ENCODE data around the gene NUP35.
"Not testable (repeated sequence)": the region's sequence is repeated elsewhere in the genome, so short reads cannot be mapped to it uniquely, and the experiment has no call there.

Gene NUP35

GRCh38 chr2:183153967-183154366 is 29.7 kb downstream of the NUP35 start:
- Histone ChIP-seq H3K27ac (replicated peaks; ENCODE audit: low read length) (no peak overlapping the region), H2BK120ac (ENCODE audit: low read depth, low read length) (no peak overlapping the region), H3K4me3 (ENCODE audit: low read length in 2 of 2) (no peak overlapping the region), H2AFZ (ENCODE audit: low read length) (no peak overlapping the region), H2BK12ac (ENCODE audit: low read length) (no peak overlapping the region), H2AK5ac (ENCODE audit: low read depth, low read length) (no peak overlapping the region), H3K27me3 (ENCODE audit: control insufficient read depth in 3 of 3, insufficient read depth in 3 of 3, low read depth in 1 of 3, low read length in 3 of 3) (no peaks in the 10 kb centered on the region), H3K36me3 (replicated peaks in 1 of 2; ENCODE audit: control insufficient read depth in 2 of 2, insufficient read depth in 2 of 2, low read length in 2 of 2) (peaks cover 0 to 88% of the 10 kb centered on the region in 2 donors), H3K23ac (ENCODE audit: low read depth, low read length, poor library complexity) (no peak overlapping the region), H3K9ac (ENCODE audit: low read depth, low read length, poor library complexity) (no peak overlapping the region), H3K14ac (ENCODE audit: low read length) (no peak overlapping the region), H3K4ac (ENCODE audit: low read length) (no peak overlapping the region), H4K91ac (ENCODE audit: low read depth, low read length, poor library complexity) (no peak overlapping the region), H3K18ac (ENCODE audit: low read length) (no peak overlapping the region), H3K79me1 (ENCODE audit: low read depth, low read length) (no peaks in the 10 kb centered on the region), H2BK5ac (ENCODE audit: low read length) (no peak overlapping the region), H4K8ac (ENCODE audit: low read depth, low read length) (no peak overlapping the region), H3K4me2 (ENCODE audit: insufficient read depth, low read length, poor library complexity, severe bottlenecking) (no peak overlapping the region), H2BK15ac (ENCODE audit: low read length) (no peak overlapping the region), H3K9me3 (replicated peaks in 1 of 2; ENCODE audit: control insufficient read depth in 2 of 2, insufficient read depth in 1 of 2, low read depth in 1 of 2, low read length in 2 of 2) (peaks cover 0 to 22% of the 10 kb centered on the region in 2 donors), H3K4me1 (ENCODE audit: control insufficient read depth in 2 of 2, insufficient read depth in 1 of 2, low read depth in 1 of 2, low read length in 2 of 2) (no peaks in the 10 kb centered on the region)
- DNase-seq (ENCODE audit: low spot score) = no peak
- WGBS, 2 donors (ENCODE audit: extremely low coverage in 2 of 2, insufficient read length in 2 of 2, insufficient replicate concordance in 1 of 2) = no CpG with 5 or more reads among the region's 3 CpGs

- not testable (repeated sequence) for H3K9ac ChIP-seq (ENCODE audit: low read depth, low read length, poor library complexity); H4K91ac ChIP-seq (ENCODE audit: low read depth, low read length, poor library complexity); DNase-seq (ENCODE audit: low spot score); H2BK15ac ChIP-seq (ENCODE audit: low read length); H2BK5ac ChIP-seq (ENCODE audit: low read length); H2BK12ac ChIP-seq (ENCODE audit: low read length); H3K23ac ChIP-seq (ENCODE audit: low read depth, low read length, poor library complexity); H3K4ac ChIP-seq (ENCODE audit: low read length); H3K4me1 ChIP-seq (ENCODE audit: control insufficient read depth in 2 of 2, insufficient read depth in 1 of 2, low read depth in 1 of 2, low read length in 2 of 2); H3K27me3 ChIP-seq (ENCODE audit: control insufficient read depth in 3 of 3, insufficient read depth in 3 of 3, low read depth in 1 of 3, low read length in 3 of 3); H3K79me1 ChIP-seq (ENCODE audit: low read depth, low read length); H3K27ac ChIP-seq (replicated peaks; ENCODE audit: low read length); H3K4me2 ChIP-seq (ENCODE audit: insufficient read depth, low read length, poor library complexity, severe bottlenecking); H3K4me3 ChIP-seq (ENCODE audit: low read length in 2 of 2); H2AFZ ChIP-seq (ENCODE audit: low read length); H2BK120ac ChIP-seq (ENCODE audit: low read depth, low read length); H4K8ac ChIP-seq (ENCODE audit: low read depth, low read length); H2AK5ac ChIP-seq (ENCODE audit: low read depth, low read length); H3K14ac ChIP-seq (ENCODE audit: low read length); H3K18ac ChIP-seq (ENCODE audit: low read length)
- WGBS, 2 donors (ENCODE audit: extremely low coverage in 2 of 2, insufficient read length in 2 of 2, insufficient replicate concordance in 1 of 2) = no CpG with 5 or more reads among the region's 4 CpGs
- Histone ChIP-seq H3K9me3 (replicated peaks in 1 of 2; ENCODE audit: control insufficient read depth in 2 of 2, insufficient read depth in 1 of 2, low read depth in 1 of 2, low read length in 2 of 2) (peaks cover 0 to 22% of the 10 kb centered on the region in 2 donors), H3K36me3 (replicated peaks in 1 of 2; ENCODE audit: control insufficient read depth in 2 of 2, insufficient read depth in 2 of 2, low read length in 2 of 2) (peaks cover 0 to 92% of the 10 kb centered on the region in 2 donors)
Observed at GRCh38 chr2:183154772-183155171, 30.5 kb downstream of the NUP35 start.

GRCh38 chr2:183157131-183157530 is 32.9 kb downstream of the NUP35 start:
- Histone ChIP-seq H2BK12ac (ENCODE audit: low read length) (no peak overlapping the region), H3K36me3 (replicated peaks in 1 of 2; ENCODE audit: control insufficient read depth in 2 of 2, insufficient read depth in 2 of 2, low read length in 2 of 2) (peaks cover 2 to 92% of the 10 kb centered on the region in 2 donors), H2AK5ac (ENCODE audit: low read depth, low read length) (no peak overlapping the region), H3K4ac (ENCODE audit: low read length) (no peak overlapping the region), H3K27me3 (ENCODE audit: control insufficient read depth in 3 of 3, insufficient read depth in 3 of 3, low read depth in 1 of 3, low read length in 3 of 3) (no peaks in the 10 kb centered on the region), H3K4me2 (ENCODE audit: insufficient read depth, low read length, poor library complexity, severe bottlenecking) (no peak overlapping the region), H3K27ac (replicated peaks; ENCODE audit: low read length) (no peak overlapping the region), H3K4me1 (ENCODE audit: control insufficient read depth in 2 of 2, insufficient read depth in 1 of 2, low read depth in 1 of 2, low read length in 2 of 2) (no peaks in the 10 kb centered on the region), H2BK120ac (ENCODE audit: low read depth, low read length) (no peak overlapping the region), H3K9me3 (replicated peaks in 1 of 2; ENCODE audit: control insufficient read depth in 2 of 2, insufficient read depth in 1 of 2, low read depth in 1 of 2, low read length in 2 of 2) (peaks cover 0 to 17% of the 10 kb centered on the region in 2 donors), H4K8ac (ENCODE audit: low read depth, low read length) (no peak overlapping the region), H4K91ac (ENCODE audit: low read depth, low read length, poor library complexity) (no peak overlapping the region), H2AFZ (ENCODE audit: low read length) (no peak overlapping the region), H3K18ac (ENCODE audit: low read length) (no peak overlapping the region), H3K9ac (ENCODE audit: low read depth, low read length, poor library complexity) (no peak overlapping the region), H2BK5ac (ENCODE audit: low read length) (no peak overlapping the region), H3K79me1 (ENCODE audit: low read depth, low read length) (no peaks in the 10 kb centered on the region), H2BK15ac (ENCODE audit: low read length) (no peak overlapping the region), H3K4me3 (ENCODE audit: low read length in 2 of 2) (no peak overlapping the region), H3K23ac (ENCODE audit: low read depth, low read length, poor library complexity) (no peak overlapping the region), H3K14ac (ENCODE audit: low read length) (no peak overlapping the region)
- no peak for DNase-seq (ENCODE audit: low spot score)
- WGBS, 2 donors (ENCODE audit: extremely low coverage in 2 of 2, insufficient read length in 2 of 2, insufficient replicate concordance in 1 of 2) = no CpG with 5 or more reads among the region's 4 CpGs

GRCh38 chr2:183162362-183162761 is 38.1 kb downstream of the NUP35 start:
- no peak overlapping the region for H3K4me3 ChIP-seq (ENCODE audit: low read length in 2 of 2)
- no peak overlapping the region for H2BK12ac ChIP-seq (ENCODE audit: low read length)
- H3K9me3 ChIP-seq (replicated peaks in 1 of 2; ENCODE audit: control insufficient read depth in 2 of 2, insufficient read depth in 1 of 2, low read depth in 1 of 2, low read length in 2 of 2) = peaks cover 0 to 4% of the 10 kb centered on the region in 2 donors
- H3K9ac ChIP-seq (ENCODE audit: low read depth, low read length, poor library complexity) = no peak overlapping the region
- no peak overlapping the region for H3K4me2 ChIP-seq (ENCODE audit: insufficient read depth, low read length, poor library complexity, severe bottlenecking)
- H4K91ac ChIP-seq (ENCODE audit: low read depth, low read length, poor library complexity) = no peak overlapping the region
- peaks cover 4 to 89% of the 10 kb centered on the region in 2 donors for H3K36me3 ChIP-seq (replicated peaks in 1 of 2; ENCODE audit: control insufficient read depth in 2 of 2, insufficient read depth in 2 of 2, low read length in 2 of 2)
- no peak overlapping the region for H3K27ac ChIP-seq (replicated peaks; ENCODE audit: low read length)
- no peaks in the 10 kb centered on the region for H3K4me1 ChIP-seq (ENCODE audit: control insufficient read depth in 2 of 2, insufficient read depth in 1 of 2, low read depth in 1 of 2, low read length in 2 of 2)
- H3K4ac ChIP-seq (ENCODE audit: low read length) = no peak overlapping the region
- H4K8ac ChIP-seq (ENCODE audit: low read depth, low read length) = no peak overlapping the region
- no peak overlapping the region for H3K14ac ChIP-seq (ENCODE audit: low read length)
- no peak overlapping the region for H2BK5ac ChIP-seq (ENCODE audit: low read length)
- DNase-seq (ENCODE audit: low spot score) = no peak
- no peak overlapping the region for H2BK15ac ChIP-seq (ENCODE audit: low read length)
- no CpG with 5 or more reads among the region's 4 CpGs for WGBS, 2 donors (ENCODE audit: extremely low coverage in 2 of 2, insufficient read length in 2 of 2, insufficient replicate concordance in 1 of 2)
- H2AK5ac ChIP-seq (ENCODE audit: low read depth, low read length) = no peak overlapping the region
- no peak overlapping the region for H3K23ac ChIP-seq (ENCODE audit: low read depth, low read length, poor library complexity)
- H3K18ac ChIP-seq (ENCODE audit: low read length) = no peak overlapping the region
- H3K27me3 ChIP-seq (ENCODE audit: control insufficient read depth in 3 of 3, insufficient read depth in 3 of 3, low read depth in 1 of 3, low read length in 3 of 3) = no peaks in the 10 kb centered on the region
- no peaks in the 10 kb centered on the region for H3K79me1 ChIP-seq (ENCODE audit: low read depth, low read length)
- H2BK120ac ChIP-seq (ENCODE audit: low read depth, low read length) = no peak overlapping the region
- no peak overlapping the region for H2AFZ ChIP-seq (ENCODE audit: low read length)

Data from neuronal stem cell (in vitro differentiated cells).